ENCODE results near the gene IQSEC3.

DNA sequence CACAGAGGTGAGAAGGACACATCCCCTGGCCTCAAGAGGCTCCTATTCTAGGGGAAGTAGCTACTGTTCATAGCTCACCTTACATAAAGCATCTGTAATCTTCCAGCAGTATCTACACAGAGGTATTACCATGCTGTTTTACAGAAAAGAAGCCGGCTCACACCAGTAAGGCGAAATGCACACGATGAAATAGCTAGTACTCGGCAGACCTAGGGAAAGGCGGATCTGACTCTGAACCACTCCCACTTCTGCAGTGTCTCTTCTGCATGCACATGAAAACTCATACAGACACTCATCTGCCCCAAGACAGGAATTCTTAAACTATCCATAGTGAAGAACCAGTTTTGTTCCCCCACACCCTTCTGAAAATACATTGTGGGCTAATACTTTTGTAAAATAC, 73.6 kb downstream of the IQSEC3 start:
- TF ChIP-seq POLR2A (IDR thresholded peaks at IDR 0.05; ENCODE audit: low read depth, low read length), result no peak
- TF ChIP-seq POLR2AphosphoS5 (IDR thresholded peaks at IDR 0.05; ENCODE audit: low read depth, low read length), result no peak
- no peak for TF ChIP-seq TAF1 (IDR thresholded peaks at IDR 0.05; ENCODE audit: borderline replicate concordance, low read depth, low read length)
